ENCODE results near the gene CLPTM1. TPM values are rescaled to one million over a fixed set of nuclear protein-coding genes. Genes with fewer than 3 reads are reported as not detected.
A peak's percentile ranks its signal among the peaks of the same experiment; 100 is the strongest.

CLPTM1 gene
- total RNA-seq, 2 donors from 2014 or later: 63.1 to 69.3 TPM

DNA sequence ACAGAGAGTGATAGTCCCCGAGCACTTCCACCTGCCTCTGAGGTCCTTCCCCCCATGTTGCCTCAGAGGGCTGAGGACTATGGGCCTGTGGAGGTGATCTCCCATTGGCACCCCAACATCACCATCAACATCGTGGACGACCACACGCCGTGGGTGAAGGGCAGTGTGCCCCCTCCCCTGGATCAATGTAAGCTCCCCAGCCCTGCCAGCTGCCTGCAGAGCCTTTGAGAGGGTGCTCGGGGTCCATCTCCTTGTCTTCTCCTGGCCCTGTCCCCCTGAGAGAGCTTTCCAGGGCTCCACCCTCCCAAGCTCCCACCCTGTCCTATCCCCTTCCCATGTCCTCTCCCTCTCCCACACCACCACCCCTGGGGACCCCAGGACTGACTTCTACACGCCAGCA lies 31.2 kb downstream of the CLPTM1 start:
- no peaks in the 10 kb centered on the region for H3K4me1 ChIP-seq (ENCODE audit: control insufficient read depth in 1 of 2, low read depth in 2 of 2)
- no peak overlapping the region for H3K4me3 ChIP-seq
- no peaks in the 10 kb centered on the region for H3K9me3 ChIP-seq
- DNase-seq (ENCODE audit: low spot score) (no peak), ATAC-seq (ENCODE audit: insufficient number of reproducible peaks, low FRiP score, low read depth) (no peak)
- TF ChIP-seq CTCF (IDR thresholded peaks at IDR 0.05): no peak
- no peaks in the 10 kb centered on the region for H3K27me3 ChIP-seq (replicated peaks; ENCODE audit: insufficient read depth)
- no peak overlapping the region for H3K27ac ChIP-seq
- H3K36me3 ChIP-seq: peaks cover 44% of the 10 kb centered on the region

GRCh38 chr19:44987148-44987675 lies 32.0 kb downstream of the CLPTM1 start:
- DNase-seq (ENCODE audit: low spot score) (no peak), ATAC-seq (ENCODE audit: insufficient number of reproducible peaks, low FRiP score, low read depth) (no peak)
- Histone ChIP-seq H3K9me3 (no peaks in the 10 kb centered on the region), H3K4me3 (no peak overlapping the region), H3K36me3 (peaks cover 52% of the 10 kb centered on the region), H3K27me3 (replicated peaks; ENCODE audit: insufficient read depth) (no peaks in the 10 kb centered on the region), H3K4me1 (ENCODE audit: control insufficient read depth in 1 of 2, low read depth in 2 of 2) (no peaks in the 10 kb centered on the region), H3K27ac (no peak overlapping the region)
- TF ChIP-seq CTCF (IDR thresholded peaks at IDR 0.05): no peak

DNA sequence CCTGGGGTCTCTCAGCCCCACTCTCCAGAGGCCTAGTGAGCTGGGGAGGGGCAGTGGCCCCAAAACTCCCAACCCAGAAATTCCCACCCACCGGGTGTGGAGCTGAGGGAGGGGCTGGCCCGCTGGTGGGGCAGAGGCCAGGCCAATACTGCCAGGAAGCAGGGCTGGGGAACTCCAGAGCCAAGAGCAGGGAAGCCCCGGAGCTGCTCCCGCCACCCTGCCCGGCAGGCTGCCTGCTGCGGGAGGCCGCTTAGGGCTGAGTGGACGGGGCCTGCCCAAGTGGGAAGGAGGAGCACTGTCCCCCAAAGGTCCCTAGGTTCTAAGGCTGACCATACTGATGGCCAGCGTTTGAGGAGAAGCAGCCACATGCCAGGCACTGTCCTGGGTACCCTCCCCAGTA lies 33.1 kb downstream of the CLPTM1 start:
- H3K9me3 ChIP-seq: no peaks in the 10 kb centered on the region
- no peaks in the 10 kb centered on the region for H3K27me3 ChIP-seq (replicated peaks; ENCODE audit: insufficient read depth)
- ATAC-seq (ENCODE audit: insufficient number of reproducible peaks, low FRiP score, low read depth): no peak
- no peak overlapping the region for H3K27ac ChIP-seq
- H3K36me3 ChIP-seq: peaks cover 58% of the 10 kb centered on the region
- no peaks in the 10 kb centered on the region for H3K4me1 ChIP-seq (ENCODE audit: control insufficient read depth in 1 of 2, low read depth in 2 of 2)
- no peak for DNase-seq (ENCODE audit: low spot score)
- no peak for TF ChIP-seq CTCF (IDR thresholded peaks at IDR 0.05)
- no peak overlapping the region for H3K4me3 ChIP-seq

GRCh38 chr19:44988896-44989556 lies 33.8 kb downstream of the CLPTM1 start:
- H3K27me3 ChIP-seq (replicated peaks; ENCODE audit: insufficient read depth): no peaks in the 10 kb centered on the region
- peak; percentile 48 for TF ChIP-seq CTCF (IDR thresholded peaks at IDR 0.05)
- H3K36me3 ChIP-seq: peaks cover 58% of the 10 kb centered on the region
- H3K27ac ChIP-seq: no peak overlapping the region
- H3K4me1 ChIP-seq (ENCODE audit: control insufficient read depth in 1 of 2, low read depth in 2 of 2): no peaks in the 10 kb centered on the region
- ATAC-seq (ENCODE audit: insufficient number of reproducible peaks, low FRiP score, low read depth): no peak
- DNase-seq (ENCODE audit: low spot score): no peak
- no peak overlapping the region for H3K4me3 ChIP-seq
- H3K9me3 ChIP-seq: no peaks in the 10 kb centered on the region

DNA sequence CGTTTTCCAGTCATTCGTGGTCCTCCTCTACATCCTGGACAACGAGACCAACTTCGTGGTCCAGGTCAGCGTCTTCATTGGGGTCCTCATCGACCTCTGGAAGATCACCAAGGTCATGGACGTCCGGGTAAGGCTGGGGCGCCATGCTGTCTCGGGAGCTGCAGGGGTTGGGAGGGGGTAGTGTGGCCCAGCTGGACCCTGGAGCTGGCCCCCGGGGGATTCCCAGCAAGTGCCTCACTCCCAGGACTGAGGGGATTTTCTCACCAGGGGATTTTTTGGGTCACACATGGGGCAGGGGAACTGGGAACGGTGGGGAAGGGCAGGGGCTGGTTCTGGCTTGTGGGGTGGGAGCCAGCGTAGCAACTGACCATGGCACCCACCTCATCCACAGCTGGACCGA lies 35.3 kb downstream of the CLPTM1 start:
- TF ChIP-seq CTCF (IDR thresholded peaks at IDR 0.05): no peak
- Histone ChIP-seq H3K27me3 (replicated peaks; ENCODE audit: insufficient read depth) (no peaks in the 10 kb centered on the region), H3K4me1 (ENCODE audit: control insufficient read depth in 1 of 2, low read depth in 2 of 2) (no peaks in the 10 kb centered on the region), H3K9me3 (no peaks in the 10 kb centered on the region), H3K27ac (no peak overlapping the region), H3K4me3 (no peak overlapping the region), H3K36me3 (peaks cover 47% of the 10 kb centered on the region)
- no peak for ATAC-seq (ENCODE audit: insufficient number of reproducible peaks, low FRiP score, low read depth)
- DNase-seq (ENCODE audit: low spot score): no peak
